Glomerular visceral epithelial cell (primary cell): ENCODE measurements around the gene CLCN2.

ENCODE experiments used
- DNase-seq: peaks from one replicate; pipeline ENCODE4 v3.0.0-alpha.2; 2016; ENCODE audit errors: extremely low spot score

Gene CLCN2

DNA sequence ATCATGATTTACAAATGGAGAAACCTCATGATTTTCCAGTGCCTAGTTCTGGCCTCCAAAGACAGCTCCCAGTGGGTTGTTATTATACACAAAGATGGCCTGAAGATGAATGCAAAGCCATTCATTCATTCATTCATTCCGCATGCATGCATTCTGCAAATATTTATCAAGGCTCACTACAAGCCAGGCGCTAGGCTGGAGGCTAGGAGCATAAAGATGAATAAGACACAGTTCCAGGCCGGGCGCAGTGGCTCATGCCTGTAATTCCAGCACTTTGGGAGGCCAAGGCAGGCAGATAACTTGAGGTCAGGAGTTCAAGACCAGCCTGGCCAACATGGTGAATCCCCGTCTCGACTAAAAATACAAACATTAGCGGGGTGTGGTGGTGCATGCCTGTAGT is 64.8 kb downstream of the CLCN2 start:
- no peak for DNase-seq
